Parietal lobe (tissue), 1 donor: ENCODE results near the gene GRIK3. TPM values are rescaled to one million over a fixed set of nuclear protein-coding genes. Genes with fewer than 3 reads are reported as not detected.

ENCODE experiments used
- total RNA-seq: library from RNA; depleted of rRNA; stranded (reverse); fragments of >200 nt; gene quantifications from one replicate; pipeline ENCODE4 v1.2.3, GENCODE V29; 2014

The GRIK3 gene
- total RNA-seq: 58.5 TPM

DNA sequence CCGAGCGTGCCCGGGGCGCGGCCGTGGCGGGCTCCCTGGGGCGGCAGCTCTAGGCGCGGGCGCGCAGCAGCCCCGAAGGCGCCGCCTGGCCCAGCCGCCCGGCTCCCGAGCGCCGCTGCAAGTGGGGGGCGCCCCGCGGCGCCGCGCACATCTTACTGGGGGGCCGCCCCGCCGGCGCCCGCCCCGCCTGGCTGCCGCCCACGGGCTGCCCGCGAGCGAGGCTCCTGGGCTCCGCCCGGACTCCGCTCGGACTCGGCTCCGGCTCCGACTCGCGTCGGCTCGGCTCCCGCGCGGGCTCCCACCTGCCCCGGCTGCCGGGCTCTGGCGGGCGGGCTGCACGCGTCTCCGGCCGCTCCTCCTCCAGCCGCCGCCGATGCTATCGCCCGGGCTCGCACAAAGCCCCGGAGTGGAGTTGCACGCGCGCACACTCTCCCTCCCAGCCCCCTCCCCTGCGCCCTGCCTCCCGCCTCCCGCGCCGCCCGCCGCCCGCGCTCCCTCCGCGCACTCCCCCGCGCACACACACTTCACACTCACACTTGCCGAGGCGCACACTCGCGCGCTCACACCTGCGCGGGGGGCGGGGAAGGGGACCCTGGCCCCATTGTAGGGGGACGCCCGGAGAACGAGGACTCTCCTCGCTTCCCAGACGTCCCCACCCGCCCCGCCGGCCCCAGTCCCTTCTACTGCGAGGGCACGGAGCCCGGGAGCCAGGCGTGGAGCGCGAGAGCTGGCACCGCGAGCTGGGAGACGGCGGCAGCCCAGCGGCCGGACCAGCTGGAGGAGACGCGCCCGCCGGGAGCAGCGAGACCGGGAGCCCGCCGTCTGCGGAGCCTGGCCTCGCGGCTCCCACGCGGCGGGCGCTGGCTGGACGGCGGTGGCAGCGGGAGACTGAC lies at the start of gene GRIK3:
Gene GRIK3, minus strand, starts transcription at position 395 of the 893 bp plus-strand sequence. CDS start 407 bp downstream, outside the sequence.

